GM21723 (cell line): ENCODE results near the gene C11orf52.
A peak's percentile ranks its signal among the peaks of the same experiment; 100 is the strongest.
"Not testable (repeated sequence)": the region's sequence is repeated elsewhere in the genome, so short reads cannot be mapped to it uniquely, and the experiment has no call there.

Source experiments
- ATAC-seq: cut with Tn5 transposase; IDR thresholded peaks from one replicate; pipeline ENCODE4 v1.9.1; 2021; ENCODE audit warnings: mild to moderate bottlenecking, moderate library complexity; ENCODE audit not compliant: unreplicated experiment

Gene C11orf52

DNA sequence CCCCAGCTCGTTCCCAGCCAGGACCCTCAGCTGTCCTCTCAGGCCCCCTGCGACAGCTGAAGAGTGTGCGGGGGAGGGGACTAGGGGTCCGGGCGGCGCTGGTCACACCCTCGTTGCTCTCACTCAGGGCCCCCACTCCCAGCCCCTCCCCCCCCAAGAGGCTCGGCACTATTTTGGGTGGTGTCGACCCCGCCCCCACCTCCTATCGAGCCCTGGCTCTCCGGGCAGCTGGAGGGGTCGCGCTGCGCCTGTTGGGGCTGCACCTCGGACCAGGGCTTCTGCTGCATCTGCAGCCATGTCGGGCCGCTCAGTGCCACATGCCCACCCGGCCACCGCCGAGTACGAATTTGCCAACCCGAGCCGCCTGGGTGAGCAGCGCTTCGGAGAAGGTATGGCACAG lies 6.2 kb upstream of the C11orf52 start, which contains the start of gene HSPB2:
TSS of gene HSPB2 (plus strand) at position 200 of the 400 bp plus-strand sequence. CDS start at position 296, 96 bp downstream.
- ATAC-seq: no peak

DNA sequence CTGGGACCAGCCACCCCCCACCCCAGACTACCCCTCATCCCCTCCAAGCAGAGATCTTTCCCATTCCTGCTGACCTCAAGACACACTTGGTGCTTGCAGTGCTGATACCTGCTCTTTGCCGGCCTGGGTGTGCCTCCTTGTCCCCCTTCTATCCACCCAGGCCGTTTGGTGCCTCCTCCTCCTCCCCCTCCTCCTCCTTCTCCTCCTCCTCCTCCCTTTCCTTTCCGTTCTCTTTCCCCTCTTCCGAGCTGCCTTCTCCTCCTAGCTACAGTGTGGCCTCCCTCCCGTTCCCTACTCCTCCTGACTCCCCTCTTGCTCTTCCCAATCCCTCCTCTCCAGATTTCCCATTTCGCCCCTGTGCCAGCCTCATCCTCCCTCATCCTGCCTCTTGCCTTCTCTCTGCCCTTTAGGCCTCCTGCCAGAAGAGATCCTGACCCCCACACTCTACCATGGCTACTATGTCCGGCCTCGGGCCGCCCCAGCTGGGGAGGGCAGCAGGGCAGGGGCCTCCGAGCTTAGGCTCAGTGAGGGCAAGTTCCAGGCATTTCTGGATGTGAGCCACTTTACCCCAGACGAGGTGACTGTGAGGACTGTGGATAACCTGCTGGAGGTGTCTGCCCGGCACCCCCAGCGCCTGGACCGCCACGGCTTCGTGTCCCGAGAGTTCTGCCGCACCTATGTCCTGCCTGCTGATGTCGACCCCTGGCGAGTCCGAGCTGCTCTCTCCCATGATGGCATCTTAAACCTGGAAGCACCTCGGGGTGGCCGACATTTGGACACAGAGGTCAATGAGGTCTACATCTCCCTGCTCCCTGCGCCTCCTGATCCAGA lies 5.5 kb upstream of the C11orf52 start:
- ATAC-seq: no peak

DNA sequence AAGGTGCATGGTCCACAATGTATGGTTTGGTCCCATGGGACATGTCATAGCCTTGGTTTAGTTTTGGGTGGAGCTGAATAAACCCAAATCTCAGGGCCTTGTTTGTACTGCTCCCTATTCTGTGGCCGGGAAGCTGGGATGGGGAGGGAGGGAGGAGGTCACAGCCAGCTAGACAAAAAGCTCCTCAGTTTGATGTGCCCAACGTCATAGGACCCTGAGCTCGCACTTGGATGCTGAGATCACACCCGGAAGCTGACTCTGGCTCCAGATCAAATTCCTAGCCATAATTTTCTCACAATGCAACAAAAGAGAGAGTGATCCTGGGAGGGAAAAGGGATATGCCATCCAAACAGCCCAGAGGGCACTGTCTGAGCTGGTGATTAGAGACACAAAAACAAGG lies 4.7 kb upstream of the C11orf52 start:
- ATAC-seq: no peak

DNA sequence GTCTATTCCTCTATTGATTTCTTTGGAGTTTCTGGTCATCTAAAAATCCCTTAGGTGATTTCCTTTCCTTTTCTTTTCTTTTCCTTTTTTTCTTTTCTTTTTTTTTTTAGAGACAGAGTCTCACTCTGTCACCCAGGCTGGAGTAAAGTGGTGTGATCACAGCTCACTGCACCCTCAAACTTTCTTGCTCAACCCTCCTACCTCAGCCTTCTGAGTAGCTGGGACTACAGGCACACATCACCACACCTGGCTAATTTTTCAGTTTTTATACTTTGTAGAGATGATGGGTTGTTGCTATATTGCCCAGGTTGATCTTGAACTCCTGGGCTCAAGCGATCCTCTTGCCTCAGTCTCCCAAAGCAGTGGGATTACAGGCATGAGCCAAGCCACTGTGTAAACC lies 1.9 kb upstream of the C11orf52 start:
- ATAC-seq: no peak

DNA sequence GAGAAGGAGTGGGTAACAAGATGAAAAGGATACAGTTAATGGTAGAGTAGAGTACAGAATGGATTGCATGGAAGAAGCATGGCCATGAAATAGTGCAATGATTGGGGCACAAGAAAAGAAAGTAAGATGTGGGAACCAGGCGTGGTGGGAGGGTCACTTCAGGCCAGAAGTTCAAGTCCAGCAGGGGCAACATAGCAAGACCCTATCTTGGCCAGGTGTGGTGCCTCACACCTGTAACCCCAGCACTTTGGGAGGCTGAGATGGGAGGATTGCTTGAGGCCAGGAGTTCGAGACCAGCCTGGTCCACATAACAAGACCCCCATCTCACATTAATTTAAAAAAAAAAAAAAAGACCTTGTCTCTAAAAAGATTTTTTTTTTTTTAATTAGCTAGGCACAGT lies 1.4 kb upstream of the C11orf52 start:
- ATAC-seq: no peak

DNA sequence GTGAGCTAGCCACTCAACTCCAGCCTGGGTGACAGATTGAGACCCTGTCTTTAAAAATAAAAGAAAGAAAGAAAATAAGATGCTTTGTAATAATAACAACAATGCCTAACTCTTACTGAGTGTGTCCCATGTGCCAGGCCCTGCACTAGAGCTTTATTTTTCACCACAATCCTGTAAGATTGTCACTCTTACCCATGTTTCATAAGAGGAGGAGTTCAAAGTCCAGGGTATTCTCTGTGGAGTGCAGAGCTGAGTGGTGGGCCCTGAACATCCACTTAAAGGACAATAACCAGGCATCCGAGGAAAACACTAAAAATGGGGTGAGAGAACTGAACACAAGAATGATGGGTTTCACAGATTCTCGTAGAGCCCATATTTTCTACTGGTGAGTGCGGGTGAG lies 925 bp upstream of the C11orf52 start:
- ATAC-seq: no peak

DNA sequence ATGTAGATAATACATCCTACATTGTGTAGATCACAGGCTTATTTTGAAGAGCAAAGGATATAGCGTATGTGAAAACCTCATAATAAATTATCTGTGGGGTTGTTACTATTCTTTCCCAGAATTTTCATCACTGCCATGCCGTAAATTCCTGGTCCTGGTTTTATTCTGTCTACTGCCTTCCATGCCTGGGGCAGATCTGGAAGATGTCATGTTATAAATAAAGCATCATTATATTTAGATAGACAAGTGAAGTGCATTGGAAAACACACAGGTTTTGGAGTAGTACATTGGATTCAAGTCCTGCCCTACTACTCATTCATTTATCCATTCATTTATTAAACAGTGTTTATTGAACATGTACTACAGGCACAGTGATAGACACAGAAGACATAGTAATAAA lies 2.2 kb downstream of the C11orf52 start:
- ATAC-seq: no peak

DNA sequence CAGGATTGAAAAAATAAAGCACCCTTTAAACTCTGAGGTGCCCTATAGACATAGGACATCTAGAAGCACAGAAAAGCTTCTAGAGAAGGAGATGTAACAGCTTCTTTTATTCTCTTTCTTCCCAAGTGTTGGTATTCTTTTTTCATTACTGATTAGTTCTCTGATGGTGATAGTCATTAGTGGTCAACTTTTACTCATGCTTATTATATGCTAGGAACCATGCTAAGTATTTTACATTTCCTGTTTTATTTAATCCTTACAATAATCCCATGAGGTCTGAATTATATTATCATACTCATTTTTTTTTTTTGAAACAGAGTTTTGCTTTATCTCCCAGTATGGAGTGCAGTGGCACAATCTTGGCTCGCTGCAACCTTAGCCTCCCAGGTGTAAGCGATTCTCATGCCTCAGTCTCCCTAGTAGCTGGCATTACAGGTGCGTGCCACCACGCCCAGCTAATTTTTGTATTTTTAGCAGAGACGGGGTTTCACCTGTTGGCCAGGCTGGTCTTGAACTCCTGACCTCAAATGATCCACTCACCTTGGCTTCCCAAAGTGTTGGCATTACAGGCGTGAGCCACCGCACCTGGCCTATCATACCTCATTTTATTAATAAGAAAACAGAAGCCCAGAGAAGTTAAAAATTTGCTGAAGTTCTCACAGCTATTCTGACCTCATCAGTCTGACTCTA lies 3.0 kb downstream of the C11orf52 start:
- no peak for ATAC-seq

DNA sequence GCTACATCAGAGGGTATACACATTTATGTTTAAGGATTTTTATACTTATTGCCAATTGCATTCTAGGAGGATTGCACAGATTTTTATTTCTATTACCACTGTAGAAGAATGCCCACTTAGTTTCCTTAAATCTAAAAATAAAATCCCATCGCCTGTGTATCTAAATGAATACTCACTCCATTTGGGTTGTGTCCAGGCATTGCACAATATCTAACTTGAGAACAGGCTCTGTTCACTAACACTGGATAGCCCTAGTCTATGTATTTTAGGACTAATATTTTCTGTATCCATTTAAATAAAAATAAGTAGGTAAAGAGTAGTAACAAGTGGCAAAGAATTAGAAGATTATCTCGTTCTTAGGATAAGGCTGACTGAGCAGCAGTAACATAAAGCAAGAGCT lies 4.1 kb downstream of the C11orf52 start:
- no peak for ATAC-seq

DNA sequence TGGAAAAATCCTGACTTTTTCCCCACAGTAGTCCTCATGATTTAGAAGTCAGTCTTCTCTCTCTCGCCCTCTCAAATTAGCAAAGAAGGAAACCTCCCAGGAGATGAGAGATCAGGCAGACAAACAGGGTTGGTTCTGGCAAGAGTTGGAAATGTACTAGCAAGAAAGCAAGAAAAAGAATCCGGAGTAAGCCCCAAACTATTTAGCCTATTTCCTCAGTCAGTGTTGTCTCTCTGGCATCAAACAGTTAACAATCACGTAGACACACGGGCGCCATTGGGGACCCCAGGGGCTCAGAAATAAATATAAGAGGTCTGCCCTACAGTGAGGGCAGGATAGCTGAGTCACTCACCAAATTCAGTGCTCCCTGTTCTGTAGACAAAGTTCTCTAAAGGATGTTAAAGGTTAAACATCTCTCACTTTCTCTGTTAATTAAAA lies 4.7 kb downstream of the C11orf52 start:
- ATAC-seq: no peak

DNA sequence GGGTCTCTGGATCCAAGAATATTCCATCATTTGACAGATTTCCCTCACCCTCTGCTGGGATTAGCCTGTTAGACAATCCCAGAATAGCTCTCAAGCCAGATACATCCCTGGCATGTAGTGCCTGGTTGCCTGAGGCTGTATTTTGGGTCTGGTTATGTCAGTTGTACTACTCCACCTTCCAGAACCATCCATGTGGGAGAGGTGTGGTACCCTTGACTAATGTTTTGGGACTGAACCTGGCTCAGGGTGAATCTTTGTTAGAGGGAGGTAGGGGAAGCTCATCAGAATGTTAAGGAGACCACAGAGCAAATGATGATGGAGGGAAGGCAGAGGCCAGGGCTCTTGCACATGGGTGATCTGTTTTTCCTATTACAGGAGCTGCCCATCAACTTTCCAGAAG lies 5.2 kb downstream of the C11orf52 start:
- ATAC-seq: no peak

DNA sequence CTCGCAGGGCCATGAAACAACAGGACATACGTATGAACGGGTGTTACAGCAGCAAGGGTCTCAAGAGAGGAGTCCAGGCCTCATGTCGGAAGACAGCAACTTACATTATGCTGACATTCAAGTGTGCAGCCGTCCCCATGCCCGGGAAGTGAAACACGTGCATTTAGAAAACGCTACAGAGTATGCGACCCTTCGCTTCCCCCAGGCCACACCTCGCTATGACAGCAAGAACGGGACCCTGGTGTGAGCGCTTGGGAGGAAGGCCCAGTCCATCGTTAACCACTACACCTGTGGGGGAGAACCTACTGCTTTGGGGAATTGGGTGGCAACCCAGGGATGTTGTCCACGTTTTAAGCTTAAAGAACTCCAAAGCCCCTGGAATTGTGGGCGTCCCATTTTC lies 7.2 kb downstream of the C11orf52 start:
- ATAC-seq: no peak

DNA sequence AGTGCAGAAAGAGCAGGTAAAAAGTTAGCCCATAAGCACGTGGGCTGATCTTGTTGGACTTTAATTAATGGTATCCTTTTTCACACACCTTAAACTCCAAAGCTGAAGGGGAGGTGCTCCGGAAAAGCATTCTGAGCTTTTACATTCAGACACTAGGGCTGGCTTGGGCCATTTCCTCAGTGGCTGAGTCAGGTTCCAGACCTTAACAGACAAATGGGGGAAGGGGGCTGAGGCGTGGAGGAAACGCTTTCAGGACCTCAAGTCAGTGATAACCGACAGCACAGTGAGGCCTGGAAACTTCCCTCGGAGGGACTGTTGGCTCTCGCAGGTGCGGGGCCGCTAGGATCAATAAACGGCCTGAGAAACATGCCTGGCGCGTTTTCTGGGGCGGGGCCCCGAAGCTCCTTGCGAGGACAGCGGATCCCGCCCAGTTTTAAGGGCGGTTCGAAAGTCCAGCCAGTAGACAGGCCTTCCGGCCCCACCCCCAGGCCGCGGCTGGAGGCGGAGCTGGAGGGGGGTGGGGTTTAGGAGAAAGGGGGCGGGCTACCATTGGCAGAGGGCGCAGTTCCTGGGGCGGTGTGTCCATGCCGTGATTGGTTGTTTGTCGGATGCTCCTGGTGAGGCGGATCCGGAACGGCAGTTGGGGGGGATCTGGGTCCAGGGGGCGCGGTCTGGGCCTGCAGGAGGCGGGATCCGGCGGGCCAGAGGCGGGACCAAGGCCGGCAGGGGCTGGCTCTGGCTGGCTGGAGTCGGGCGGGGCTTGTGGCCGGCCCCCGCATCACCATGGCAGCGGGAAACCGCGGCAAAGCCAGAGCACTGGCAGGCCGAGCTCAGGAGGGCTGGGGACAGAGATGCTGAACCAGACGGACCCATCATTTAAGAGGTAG lies 8.0 kb downstream of the C11orf52 start:
- ATAC-seq: peak; percentile 93

DNA sequence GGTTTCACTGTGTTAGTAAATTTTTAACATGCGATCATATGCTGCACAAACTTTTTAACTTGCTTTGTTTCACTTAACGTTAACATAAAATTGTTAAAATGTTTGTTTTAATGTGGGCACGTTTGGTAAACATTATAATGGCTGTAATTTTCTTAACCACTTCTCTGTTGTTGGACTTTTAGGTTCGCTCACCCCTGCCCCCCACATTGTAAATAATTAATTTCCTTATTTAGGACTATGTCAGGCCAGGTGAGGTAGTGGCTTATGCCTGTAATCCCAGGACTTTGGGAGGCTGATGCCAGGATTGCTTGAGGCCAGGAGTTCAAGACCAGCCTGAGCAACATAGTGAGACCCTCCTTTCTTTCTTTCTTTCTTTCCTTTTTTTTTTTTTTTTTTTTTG lies 11.8 kb downstream of the C11orf52 start:
- no peak for ATAC-seq

DNA sequence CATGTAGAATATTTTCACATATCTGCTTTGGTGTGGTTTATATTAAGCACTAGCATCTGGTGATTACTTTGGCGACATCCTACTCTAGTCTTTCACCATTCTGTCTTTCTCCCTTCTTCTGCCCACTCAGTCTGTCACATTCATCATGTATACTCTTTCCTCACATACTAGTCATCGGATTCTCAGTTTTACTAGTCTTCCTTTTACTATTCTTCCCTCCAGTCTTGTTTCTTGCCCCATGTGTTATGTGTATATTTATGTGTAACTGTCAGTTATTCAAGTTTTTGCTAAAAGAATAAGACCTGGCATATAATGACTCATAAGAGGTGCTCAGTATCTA lies 13.9 kb downstream of the C11orf52 start:
- no peak for ATAC-seq

DNA sequence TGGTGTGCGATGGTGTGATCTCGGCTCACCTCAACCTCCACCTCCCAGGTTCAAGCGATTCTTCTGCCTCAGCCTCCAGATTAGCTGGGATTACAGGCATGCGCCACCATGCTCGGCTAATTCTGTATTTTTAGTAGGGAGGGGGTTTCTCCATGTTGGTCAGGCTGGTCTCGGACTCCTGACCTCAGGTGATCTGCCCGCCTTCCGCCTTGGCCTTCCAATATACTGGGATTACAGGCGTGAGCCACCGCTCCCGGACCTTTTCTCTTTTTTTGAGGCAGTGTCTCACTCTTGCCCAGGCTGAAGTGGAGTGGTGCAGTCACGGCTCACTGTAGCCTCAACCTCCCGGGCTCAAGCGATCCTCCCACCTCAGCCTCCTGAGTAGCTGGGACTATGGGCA lies 14.5 kb downstream of the C11orf52 start:
- not testable (repeated sequence) for ATAC-seq

DNA sequence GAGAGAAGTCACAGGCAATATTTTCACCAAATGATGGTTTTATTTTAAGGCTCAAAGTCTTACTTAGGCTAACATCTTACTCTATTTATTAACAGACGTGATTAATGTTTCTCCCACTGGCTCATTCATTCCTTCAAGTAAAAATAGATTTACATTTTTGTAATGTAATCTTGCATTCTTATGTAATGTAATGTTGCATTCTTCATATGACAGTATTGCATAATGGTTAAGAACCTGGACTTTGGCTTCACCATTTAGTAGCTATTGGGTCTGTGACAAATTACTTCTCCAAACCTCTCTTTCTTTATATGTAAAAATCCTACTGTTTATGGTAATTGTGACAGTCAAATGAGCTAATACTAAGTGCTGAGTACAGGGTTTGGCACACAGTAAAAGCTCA lies 15.2 kb downstream of the C11orf52 start:
- no peak for ATAC-seq

DNA sequence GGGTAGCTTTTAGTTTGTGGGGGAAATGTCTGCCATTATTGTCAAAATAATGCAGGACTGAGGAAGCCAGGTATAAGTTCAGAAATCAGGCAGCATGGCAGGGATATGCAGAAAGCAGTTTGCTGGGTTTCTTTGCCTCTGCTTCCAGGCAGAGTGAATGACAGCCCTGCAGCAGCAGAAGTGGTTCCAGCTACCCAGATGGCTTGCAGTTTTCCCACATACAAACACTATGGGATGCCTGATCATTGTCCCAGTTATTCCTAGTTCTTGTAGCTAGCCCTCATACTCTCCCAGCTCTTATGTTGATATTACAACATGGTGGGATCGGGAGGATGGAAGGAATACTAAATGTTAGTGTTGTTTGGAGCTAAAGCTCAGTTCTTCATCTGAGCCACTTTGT lies 15.6 kb downstream of the C11orf52 start:
- no peak for ATAC-seq

DNA sequence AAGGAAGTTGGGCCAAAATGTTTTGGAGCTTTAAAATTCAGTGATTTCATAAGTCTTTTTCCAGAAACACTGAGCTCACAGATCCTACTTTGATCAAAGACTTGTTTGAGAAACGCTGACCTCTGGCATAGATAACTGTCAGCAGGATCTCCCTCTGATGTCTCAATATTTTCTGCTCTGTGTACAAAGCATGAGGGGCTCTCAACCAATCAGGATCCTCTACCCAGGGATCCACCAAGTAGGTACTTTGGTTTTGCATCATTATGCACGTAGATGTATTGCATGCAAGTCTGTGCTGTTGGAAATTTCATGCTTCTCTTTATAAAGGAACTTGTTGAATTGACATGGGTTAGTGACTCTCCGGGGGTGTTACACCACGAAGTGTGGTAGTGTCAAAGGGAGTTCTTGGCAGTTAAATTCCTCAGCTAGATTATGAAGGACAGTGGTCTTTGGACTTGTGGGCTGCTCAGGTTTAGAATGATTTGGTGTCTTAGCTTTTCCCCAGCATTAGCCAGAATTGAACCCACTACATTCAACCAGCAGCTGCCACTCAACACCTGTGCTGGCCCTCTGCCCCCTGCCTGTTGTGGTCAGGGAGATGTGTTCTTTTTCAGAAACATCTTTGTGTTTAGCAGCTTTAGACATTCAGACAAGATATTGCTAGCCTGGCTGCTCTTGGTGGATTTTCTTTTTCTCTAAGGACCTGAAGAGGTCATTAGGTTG lies 16.8 kb downstream of the C11orf52 start:
- no peak for ATAC-seq

DNA sequence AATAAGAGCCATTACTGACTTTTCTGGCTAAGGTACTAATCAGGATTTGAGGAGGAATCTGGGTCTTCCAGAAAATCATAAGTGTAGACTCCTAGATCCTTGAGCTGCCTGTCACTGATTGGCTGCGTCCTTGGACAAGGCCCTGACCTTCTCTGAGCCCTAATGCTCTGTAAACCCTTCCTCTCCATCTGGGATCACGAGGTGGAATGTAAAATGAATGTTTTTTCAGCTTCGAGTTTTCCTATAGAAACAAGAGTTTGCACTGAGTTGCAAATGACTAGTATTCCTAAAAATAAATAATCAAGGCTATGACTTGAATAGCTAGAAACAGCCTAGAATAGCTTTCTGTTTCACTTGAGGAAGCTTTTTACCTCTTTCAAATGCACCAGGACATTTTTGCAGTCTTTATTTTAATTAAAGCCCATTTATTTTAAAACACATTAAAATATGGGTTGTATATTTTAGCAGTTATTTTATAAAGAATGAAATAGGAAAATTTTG lies 17.4 kb downstream of the C11orf52 start:
- no peak for ATAC-seq

DNA sequence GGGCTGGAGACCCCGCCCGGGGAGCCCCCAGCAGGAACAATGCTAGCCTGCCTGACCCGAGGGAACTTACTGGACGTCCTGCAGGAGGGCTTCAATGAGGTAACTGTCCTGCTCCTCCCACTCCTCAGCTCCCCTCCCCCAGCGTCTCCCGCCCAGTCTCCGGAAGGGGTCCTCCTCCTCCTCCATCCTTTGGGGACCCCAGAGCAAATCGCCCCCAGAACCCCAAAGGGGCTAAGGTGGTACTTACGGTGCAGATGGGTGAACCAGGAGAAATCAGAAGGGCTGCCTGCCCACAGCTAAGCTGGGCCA lies 18.7 kb downstream of the C11orf52 start:
- no peak for ATAC-seq
